Measurements from ENCODE around the gene C11orf68. TPM values are rescaled to one million over a fixed set of nuclear protein-coding genes. Genes with fewer than 3 reads are reported as not detected.

The C11orf68 gene
- total and polyA plus RNA-seq, 2 donors (not counting 1 experiment from before 2014, with no cell fraction given) = 34.9 to 50.6 TPM

- no peaks in the 10 kb centered on the region for H3K9me3 Mint-ChIP-seq (ENCODE audit: insufficient read depth)
- POLR2A ChIA-PET = no interaction called here
- H3K27ac ChIP-seq (ENCODE audit: low read length in 2 of 2) = no peak overlapping the region
- 95% methylated on average over 9 of the region's 10 CpGs for WGBS (ENCODE audit: insufficient coverage)
- DNase-seq (no peak), ATAC-seq (ENCODE audit: low read depth) (no peak)
- H3K9me3 ChIP-seq (ENCODE audit: control extremely low read depth in 1 of 3, control insufficient read depth in 2 of 3, insufficient read depth in 1 of 3, low read length in 2 of 3) = no peaks in the 10 kb centered on the region
- H2AFZ ChIP-seq (ENCODE audit: insufficient read depth, low read depth, low read length, poor library complexity, severe bottlenecking) = no peak overlapping the region
- peaks cover 62% of the 10 kb centered on the region for H3K79me2 ChIP-seq (ENCODE audit: control insufficient read depth, insufficient read depth, low read length)
- no peaks in the 10 kb centered on the region for H3K27me3 Mint-ChIP-seq
- CTCF ChIA-PET = interaction anchor here (0.8 kb wide), 1 partner anchor 12 kb away, joined by 4 read pairs; no protein-coding TSS in a partner anchor
- H3K4me2 ChIP-seq (replicated peaks; ENCODE audit: low read depth, low read length, poor library complexity, severe bottlenecking) = no peak overlapping the region
- H3K27ac Mint-ChIP-seq = no peak overlapping the region
- H3K4me3 ChIP-seq (ENCODE audit: control extremely low read depth in 1 of 5, extremely low read depth in 1 of 5, insufficient read depth in 1 of 5, low read depth in 2 of 5, low read length in 4 of 5) = no peak overlapping the region
- TF ChIP-seq EZH2 (IDR thresholded peaks at IDR 0.05; ENCODE audit: borderline replicate concordance, insufficient read depth, low read depth, low read length, poor library complexity, severe bottlenecking) = no peak
- TF ChIP-seq, protein P1, sequence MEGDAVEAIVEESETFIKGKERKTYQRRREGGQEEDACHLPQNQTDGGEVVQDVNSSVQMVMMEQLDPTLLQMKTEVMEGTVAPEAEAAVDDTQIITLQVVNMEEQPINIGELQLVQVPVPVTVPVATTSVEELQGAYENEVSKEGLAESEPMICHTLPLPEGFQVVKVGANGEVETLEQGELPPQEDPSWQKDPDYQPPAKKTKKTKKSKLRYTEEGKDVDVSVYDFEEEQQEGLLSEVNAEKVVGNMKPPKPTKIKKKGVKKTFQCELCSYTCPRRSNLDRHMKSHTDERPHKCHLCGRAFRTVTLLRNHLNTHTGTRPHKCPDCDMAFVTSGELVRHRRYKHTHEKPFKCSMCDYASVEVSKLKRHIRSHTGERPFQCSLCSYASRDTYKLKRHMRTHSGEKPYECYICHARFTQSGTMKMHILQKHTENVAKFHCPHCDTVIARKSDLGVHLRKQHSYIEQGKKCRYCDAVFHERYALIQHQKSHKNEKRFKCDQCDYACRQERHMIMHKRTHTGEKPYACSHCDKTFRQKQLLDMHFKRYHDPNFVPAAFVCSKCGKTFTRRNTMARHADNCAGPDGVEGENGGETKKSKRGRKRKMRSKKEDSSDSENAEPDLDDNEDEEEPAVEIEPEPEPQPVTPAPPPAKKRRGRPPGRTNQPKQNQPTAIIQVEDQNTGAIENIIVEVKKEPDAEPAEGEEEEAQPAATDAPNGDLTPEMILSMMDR (IDR thresholded peaks at IDR 0.05) = no peak
- H3K9ac ChIP-seq (ENCODE audit: low read length) = no peak overlapping the region
- H3K4me1 Mint-ChIP-seq = peaks cover 34% of the 10 kb centered on the region
- intact Hi-C loops (cut with micrococcal nuclease) = no loop called here
- no peak overlapping the region for H3K4me3 Mint-ChIP-seq
- peaks cover 56% of the 10 kb centered on the region for H4K20me1 ChIP-seq (ENCODE audit: control insufficient read depth, insufficient read depth, low read length, poor library complexity, severe bottlenecking)
- H3K27me3 ChIP-seq (replicated peaks in 1 of 4; ENCODE audit: control extremely low read depth in 1 of 4, control insufficient read depth in 3 of 4, insufficient read depth in 4 of 4, low read length in 3 of 4) = no peaks in the 10 kb centered on the region
- peaks cover 20 to 29% of the 10 kb centered on the region in 2 donors for H3K4me1 ChIP-seq (ENCODE audit: control insufficient read depth in 2 of 2, insufficient read depth in 2 of 2, low read length in 2 of 2)
- peaks cover 10 to 62% of the 10 kb centered on the region in 2 experiments for H3K36me3 ChIP-seq (replicated peaks in 1 of 2; ENCODE audit: control extremely low read depth in 1 of 2, control insufficient read depth in 1 of 2, extremely low read depth in 1 of 2, insufficient read depth in 2 of 2, low read length in 1 of 2)
Measured at GRCh38 chr11:65964906-65965305, 46.0 kb upstream of the C11orf68 start.

- H3K27me3 ChIP-seq (replicated peaks in 1 of 4; ENCODE audit: control extremely low read depth in 1 of 4, control insufficient read depth in 3 of 4, insufficient read depth in 4 of 4, low read length in 3 of 4) = no peaks in the 10 kb centered on the region
- no peak overlapping the region for H2AFZ ChIP-seq (ENCODE audit: insufficient read depth, low read depth, low read length, poor library complexity, severe bottlenecking)
- ChIA-PET POLR2A (interaction anchor here (0.6 to 2.2 kb wide), 6 partner anchors 34 to 898 kb away, joined by 3 to 14 read pairs (median 8); partner anchors contain the start of genes BANF1, CCDC85B, EIF1AD and MUS81), CTCF (interaction anchor here (0.9 to 3.4 kb wide), 5 partner anchors 20 to 182 kb away, joined by 3 to 27 read pairs (median 4); partner anchors contain the start of genes BANF1, CCDC85B, EIF1AD and FIBP)
- peaks cover 44% of the 10 kb centered on the region for H4K20me1 ChIP-seq (ENCODE audit: control insufficient read depth, insufficient read depth, low read length, poor library complexity, severe bottlenecking)
- peak overlapping the region; percentile 40 to 89 for H3K27ac ChIP-seq (ENCODE audit: low read length in 2 of 2)
- no peak for TF ChIP-seq EZH2 (IDR thresholded peaks at IDR 0.05; ENCODE audit: borderline replicate concordance, insufficient read depth, low read depth, low read length, poor library complexity, severe bottlenecking)
- TF ChIP-seq, protein P1 (IDR thresholded peaks at IDR 0.05) = no peak
- DNase-seq = no peak
- H3K36me3 ChIP-seq (replicated peaks in 1 of 2; ENCODE audit: control extremely low read depth in 1 of 2, control insufficient read depth in 1 of 2, extremely low read depth in 1 of 2, insufficient read depth in 2 of 2, low read length in 1 of 2) = peaks cover 9 to 35% of the 10 kb centered on the region in 2 experiments
- H3K9me3 ChIP-seq (ENCODE audit: control extremely low read depth in 1 of 3, control insufficient read depth in 2 of 3, insufficient read depth in 1 of 3, low read length in 2 of 3) = peaks cover 0 to 1% (median 0%) of the 10 kb centered on the region in 3 donors
- H3K79me2 ChIP-seq (ENCODE audit: control insufficient read depth, insufficient read depth, low read length) = peaks cover 61% of the 10 kb centered on the region
- Mint-ChIP-seq H3K27ac (peak overlapping the region; percentile 84), H3K4me3 (peak overlapping the region; percentile 98), H3K4me1 (peaks cover 44% of the 10 kb centered on the region), H3K27me3 (no peaks in the 10 kb centered on the region), H3K9me3 (ENCODE audit: insufficient read depth) (no peaks in the 10 kb centered on the region)
- peaks cover 28 to 39% of the 10 kb centered on the region in 2 donors for H3K4me1 ChIP-seq (ENCODE audit: control insufficient read depth in 2 of 2, insufficient read depth in 2 of 2, low read length in 2 of 2)
- peak overlapping the region; percentile 97 for H3K9ac ChIP-seq (ENCODE audit: low read length)
- H3K4me3 ChIP-seq (ENCODE audit: control extremely low read depth in 1 of 5, extremely low read depth in 1 of 5, insufficient read depth in 1 of 5, low read depth in 2 of 5, low read length in 4 of 5) = peak overlapping the region; percentile 74 to 90 (median 77)
- intact Hi-C loops (cut with micrococcal nuclease) = no loop called here
- ATAC-seq (ENCODE audit: low read depth) = no peak
- WGBS (ENCODE audit: insufficient coverage) = 9% methylated on average over 10 of the region's 13 CpGs
- H3K4me2 ChIP-seq (replicated peaks; ENCODE audit: low read depth, low read length, poor library complexity, severe bottlenecking) = peak overlapping the region; percentile 95
Measured at GRCh38 chr11:65962141-65962564, 43.3 kb upstream of the C11orf68 start.
